H9 (cell line): Measurements from ENCODE around the gene NSL1. TPM values are rescaled to one million over a fixed set of nuclear protein-coding genes. Genes with fewer than 3 reads are reported as not detected.

Source experiments
- DNase-seq: peaks from one replicate; pipeline ENCODE4 v3.0.0-alpha.2; 2017
- H2AFZ ChIP-seq: one replicate; pipeline ENCODE4 v1.6.1; 2013; ENCODE audit warnings: mild to moderate bottlenecking, low read length, control low read depth, moderate library complexity
- H2AK5ac ChIP-seq: 2 replicates; pipeline ENCODE4 v1.6.1; 2013; ENCODE audit warnings: low read length, control low read depth, mixed read lengths; ENCODE audit not compliant: insufficient read length
- H2BK120ac ChIP-seq: one replicate; pipeline ENCODE4 v1.6.1; 2013; ENCODE audit warnings: low read depth, mild to moderate bottlenecking, low read length, control low read depth, inconsistent platforms; ENCODE audit not compliant: poor library complexity, severe bottlenecking
- H2BK12ac ChIP-seq: 2 replicates; pipeline ENCODE4 v1.6.1; 2013; ENCODE audit warnings: low read length, control low read depth, mixed read lengths, low read depth; ENCODE audit not compliant: insufficient read length
- H2BK15ac ChIP-seq: 2 replicates; pipeline ENCODE4 v1.6.1; 2013; ENCODE audit warnings: low read depth, low read length, control low read depth
- H2BK20ac ChIP-seq: one replicate; pipeline ENCODE4 v1.6.1; 2013; ENCODE audit warnings: low read depth, mild to moderate bottlenecking, low read length, control low read depth, inconsistent platforms; ENCODE audit not compliant: poor library complexity, severe bottlenecking
- H2BK5ac ChIP-seq: 2 replicates; pipeline ENCODE4 v1.6.1; 2013; ENCODE audit warnings: low read length, control low read depth, mixed read lengths; ENCODE audit not compliant: insufficient read length
- H3K14ac ChIP-seq: 2 replicates; pipeline ENCODE4 v1.6.1; 2013; ENCODE audit warnings: low read length, control low read depth; ENCODE audit not compliant: insufficient read depth
- H3K18ac ChIP-seq: 2 replicates; pipeline ENCODE4 v1.6.1; 2013; ENCODE audit warnings: low read depth, mild to moderate bottlenecking, mixed read lengths, low read length, control low read depth; ENCODE audit not compliant: insufficient read length
- H3K23ac ChIP-seq: 2 replicates; pipeline ENCODE4 v1.6.1; 2013; ENCODE audit warnings: low read length, control low read depth, mixed read lengths, low read depth; ENCODE audit not compliant: insufficient read length
- H3K23me2 ChIP-seq: 2 replicates; pipeline ENCODE4 v1.6.1; 2013; ENCODE audit warnings: low read depth, mild to moderate bottlenecking, mixed read lengths, low read length, control low read depth; ENCODE audit not compliant: insufficient read length, poor library complexity, severe bottlenecking
- H3K27ac ChIP-seq: 2 replicates; pipeline ENCODE4 v1.5.1; 2013; ENCODE audit warnings: low read length, control low read depth, mixed read lengths, low read depth; ENCODE audit not compliant: insufficient read length
- H3K27me3 ChIP-seq: 2 replicates; pipeline ENCODE4 v1.6.1; 2013; ENCODE audit warnings: low read length, control low read depth, inconsistent platforms; ENCODE audit not compliant: insufficient read depth
- H3K4ac ChIP-seq: 2 replicates; pipeline ENCODE4 v1.6.1; 2013; ENCODE audit warnings: low read depth, mild to moderate bottlenecking, control low read depth, inconsistent platforms, low read length, moderate library complexity
- H3K4me1 ChIP-seq: 2 replicates; pipeline ENCODE4 v1.6.1; 2013; ENCODE audit warnings: low read length, control low read depth, inconsistent platforms; ENCODE audit not compliant: insufficient read depth
- H3K4me2 ChIP-seq: 2 replicates; pipeline ENCODE4 v1.6.1; 2013; ENCODE audit warnings: low read length, control low read depth, mixed read lengths; ENCODE audit not compliant: insufficient read length, insufficient read depth
- H3K56ac ChIP-seq: 2 replicates; pipeline ENCODE4 v1.6.1; 2013; ENCODE audit warnings: low read depth, mild to moderate bottlenecking, mixed read lengths, low read length, control low read depth; ENCODE audit not compliant: insufficient read length
- H3K79me1 ChIP-seq: 2 replicates; pipeline ENCODE4 v1.6.1; 2013; ENCODE audit warnings: low read depth, mild to moderate bottlenecking, moderate library complexity, low read length, control low read depth, inconsistent platforms; ENCODE audit not compliant: insufficient read depth, poor library complexity, severe bottlenecking
- H3K79me2 ChIP-seq: 2 replicates; pipeline ENCODE4 v1.6.1; 2013; ENCODE audit warnings: low read length, control low read depth, inconsistent platforms; ENCODE audit not compliant: insufficient read depth
- H3K9ac ChIP-seq: 2 replicates; pipeline ENCODE4 v1.6.1; 2013; ENCODE audit warnings: low read length, control low read depth, mixed read lengths; ENCODE audit not compliant: insufficient read length; ENCODE audit errors: extremely low read depth
- H3K9me3 ChIP-seq: one replicate; pipeline ENCODE4 v1.6.1; 2013; ENCODE audit warnings: low read depth, low read length, inconsistent platforms; ENCODE audit not compliant: control insufficient read depth
- H3T11ph ChIP-seq: one replicate; pipeline ENCODE4 v1.6.1; 2013; ENCODE audit warnings: mild to moderate bottlenecking, low read length, control low read depth, inconsistent platforms
- H4K20me1 ChIP-seq: one replicate; pipeline ENCODE4 v1.6.1; 2013; ENCODE audit not compliant: control insufficient read depth, insufficient read length, insufficient read depth
- H4K5ac ChIP-seq: 2 replicates; pipeline ENCODE4 v1.6.1; 2013; ENCODE audit warnings: low read depth, mild to moderate bottlenecking, mixed read lengths, low read length, control low read depth; ENCODE audit not compliant: insufficient read length
- H4K8ac ChIP-seq: replicated peaks from 2 replicates; pipeline ENCODE4 v1.6.1; 2013; ENCODE audit warnings: low read length, control low read depth, mixed read lengths, low read depth; ENCODE audit not compliant: insufficient read length
- H4K91ac ChIP-seq: 2 replicates; pipeline ENCODE4 v1.6.1; 2013; ENCODE audit warnings: low read depth, mild to moderate bottlenecking, moderate library complexity, mixed read lengths, low read length, control low read depth; ENCODE audit not compliant: insufficient read length
- H3K27ac Mint-ChIP-seq, 3 experiments: 2 replicates in 2 of 3; 3 replicates in 1 of 3; pipeline ENCODE4 v1.8.0; 2020 to 2021; ENCODE audit warnings: mixed read lengths in 3 of 3, mild to moderate bottlenecking in 1 of 3, moderate library complexity in 1 of 3
- H3K27me3 Mint-ChIP-seq: 2 replicates; pipeline ENCODE4 v1.8.0; 2021; ENCODE audit warnings: low read depth, mild to moderate bottlenecking, moderate library complexity, mixed read lengths
- H3K36me3 Mint-ChIP-seq, 3 experiments: 2 replicates in 2 of 3; 3 replicates in 1 of 3; pipeline ENCODE4 v1.8.0; 2020 to 2021; ENCODE audit warnings: low read depth in 3 of 3, mixed read lengths in 3 of 3; ENCODE audit not compliant: insufficient read depth in 1 of 3
- H3K4me1 Mint-ChIP-seq, 2 experiments: 2 replicates each; pipeline ENCODE4 v1.8.0; 2020; ENCODE audit warnings: mixed read lengths in 2 of 2
- H3K4me3 Mint-ChIP-seq, 2 experiments: 2 replicates in 1 of 2; 3 replicates in 1 of 2; pipeline ENCODE4 v1.8.0; 2020 to 2021; ENCODE audit warnings: mild to moderate bottlenecking in 2 of 2, mixed read lengths in 2 of 2, moderate library complexity in 1 of 2
- H3K9me3 Mint-ChIP-seq, 2 experiments: 2 replicates in 1 of 2; 3 replicates in 1 of 2; pipeline ENCODE4 v1.8.0; 2020; ENCODE audit warnings: mild to moderate bottlenecking in 2 of 2, mixed read lengths in 2 of 2, moderate library complexity in 1 of 2
- WGBS: extraction: QIAGEN DNeasy Blood & Tissue Kit; methylation state at CpG from one replicate; pipeline ENCODE4 v1.1.7; 2013; ENCODE audit warnings: missing lambda C conversion rate, low lambda C conversion rate, mixed read lengths; ENCODE audit not compliant: insufficient read length; ENCODE audit errors: extremely low coverage; 5-methylcytosine and 5-hydroxymethylcytosine counted together
- total RNA-seq: library from RNA; stranded (reverse); gene quantifications from 2 replicates; pipeline ENCODE4 v1.2.1, GENCODE V29; 2021
- TF ChIP-seq, protein P1 (sequence below): fragments of 200-600 bp; sonication (generic); conservative IDR thresholded peaks from 3 replicates; pipeline ENCODE4 v1.8.0; 2021; ENCODE audit warnings: antibody characterized with exemption, mild to moderate bottlenecking

The NSL1 gene
- total RNA-seq, 1 experiment from 2014 or later, result 49.3 TPM

DNA sequence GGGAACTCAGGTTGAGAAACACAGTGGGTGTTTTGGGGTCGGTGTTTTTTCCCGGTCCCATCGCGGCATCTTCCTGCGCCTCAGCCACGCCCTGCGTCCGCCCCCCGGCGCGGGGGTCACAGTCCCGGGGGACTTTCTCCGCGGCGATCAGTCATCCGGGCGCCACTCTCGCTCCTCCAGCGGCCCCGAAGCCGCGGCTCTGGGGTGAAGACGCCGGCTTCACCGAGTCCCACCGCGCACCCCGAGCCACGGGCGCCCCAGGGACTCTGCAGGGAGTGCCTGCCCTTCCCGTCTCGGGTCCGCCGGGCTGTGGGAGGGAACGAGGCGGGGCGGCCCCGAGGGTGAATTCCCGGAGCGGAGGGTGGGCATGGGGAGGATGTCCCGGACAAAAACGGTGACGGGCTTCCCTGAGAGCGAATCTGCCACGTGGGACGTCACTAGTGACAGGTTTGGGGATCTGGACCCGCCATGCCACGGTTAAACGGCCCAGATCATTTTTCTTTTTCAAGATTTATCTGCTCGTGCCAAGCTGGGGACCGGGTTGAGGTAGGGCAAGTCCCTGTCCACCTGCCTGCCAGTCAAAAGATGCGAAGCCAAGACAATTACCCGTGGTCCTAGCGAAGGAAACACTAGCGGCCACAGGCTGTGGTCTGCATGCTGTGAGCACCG, 91.2 kb downstream of the NSL1 start:
- Histone ChIP-seq H3K79me1 (no peaks in the 10 kb centered on the region), H3K4me1 (no peaks in the 10 kb centered on the region; the same call in 1 of the 2 replicates), H2BK120ac (no peak overlapping the region), H4K91ac (no peak overlapping the region), H3K4me2 (peak overlapping the region; percentile 75), H3K23me2 (peaks cover 6% of the 10 kb centered on the region), H3K79me2 (no peaks in the 10 kb centered on the region), H3K4ac (no peak overlapping the region), H2BK15ac (no peak overlapping the region), H4K8ac (no peak overlapping the region), H3T11ph (no peak overlapping the region), H2AK5ac (no peak overlapping the region), H3K18ac (no peak overlapping the region), H3K9ac (no peak overlapping the region), H3K27ac (no peak overlapping the region), H2BK12ac (no peak overlapping the region), H3K27me3 (peaks cover 26% of the 10 kb centered on the region), H3K56ac (no peak overlapping the region), H4K5ac (no peak overlapping the region), H2BK20ac (no peak overlapping the region), H3K14ac (no peak overlapping the region), H3K9me3 (no peaks in the 10 kb centered on the region), H2BK5ac (no peak overlapping the region), H4K20me1 (no peaks in the 10 kb centered on the region), H2AFZ (no peak overlapping the region), H3K23ac (no peak overlapping the region)
- DNase-seq, result no peak
- Mint-ChIP-seq H3K27me3 (peaks cover 92% of the 10 kb centered on the region), H3K4me1 (peaks cover 12% of the 10 kb centered on the region in 2 experiments), H3K36me3 (peaks cover 0 to 2% (median 0%) of the 10 kb centered on the region in 3 experiments; a peak in 1 of 7 replicates), H3K27ac (no peak overlapping the region), H3K4me3 (peak overlapping the region; percentile 70 to 79), H3K9me3 (0 out of 5 replicates have a peak, but pooled peaks cover 0 to 2% of the 10 kb centered on the region in 2 experiments)
- no CpG with 5 or more reads among the region's 56 CpGs for WGBS
- TF ChIP-seq, protein P1, sequence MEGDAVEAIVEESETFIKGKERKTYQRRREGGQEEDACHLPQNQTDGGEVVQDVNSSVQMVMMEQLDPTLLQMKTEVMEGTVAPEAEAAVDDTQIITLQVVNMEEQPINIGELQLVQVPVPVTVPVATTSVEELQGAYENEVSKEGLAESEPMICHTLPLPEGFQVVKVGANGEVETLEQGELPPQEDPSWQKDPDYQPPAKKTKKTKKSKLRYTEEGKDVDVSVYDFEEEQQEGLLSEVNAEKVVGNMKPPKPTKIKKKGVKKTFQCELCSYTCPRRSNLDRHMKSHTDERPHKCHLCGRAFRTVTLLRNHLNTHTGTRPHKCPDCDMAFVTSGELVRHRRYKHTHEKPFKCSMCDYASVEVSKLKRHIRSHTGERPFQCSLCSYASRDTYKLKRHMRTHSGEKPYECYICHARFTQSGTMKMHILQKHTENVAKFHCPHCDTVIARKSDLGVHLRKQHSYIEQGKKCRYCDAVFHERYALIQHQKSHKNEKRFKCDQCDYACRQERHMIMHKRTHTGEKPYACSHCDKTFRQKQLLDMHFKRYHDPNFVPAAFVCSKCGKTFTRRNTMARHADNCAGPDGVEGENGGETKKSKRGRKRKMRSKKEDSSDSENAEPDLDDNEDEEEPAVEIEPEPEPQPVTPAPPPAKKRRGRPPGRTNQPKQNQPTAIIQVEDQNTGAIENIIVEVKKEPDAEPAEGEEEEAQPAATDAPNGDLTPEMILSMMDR, result no peak
